ENCODE results near the gene WFIKKN2.

The WFIKKN2 gene

DNA sequence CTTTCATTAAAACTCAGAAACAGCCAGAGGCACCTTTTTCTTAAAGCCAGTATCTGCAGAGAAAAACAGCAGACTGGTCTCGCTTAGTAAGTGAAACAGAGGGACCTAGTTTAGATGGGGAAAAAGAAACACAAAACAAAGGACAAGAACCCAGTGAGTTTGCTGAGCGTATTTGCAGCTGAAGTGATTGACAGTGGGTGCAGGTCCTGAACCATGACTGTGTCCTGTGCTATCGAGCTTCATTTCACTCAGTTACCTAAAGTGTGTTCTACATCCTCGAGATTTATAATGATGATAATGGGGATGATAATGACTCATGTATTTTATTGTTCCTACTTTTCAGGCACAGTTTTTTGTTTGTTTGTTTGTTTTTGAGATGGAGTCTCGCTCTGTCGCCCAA, 31.7 kb upstream of the WFIKKN2 start:
- no peak for TF ChIP-seq ZBTB7A (IDR thresholded peaks at IDR 0.05; ENCODE audit: low read depth)
- no peak for TF ChIP-seq FOXM1 (IDR thresholded peaks at IDR 0.05; ENCODE audit: borderline replicate concordance, low read depth)
- no peak for TF ChIP-seq REST (IDR thresholded peaks at IDR 0.05; ENCODE audit: low read depth)
- no peak for TF ChIP-seq CEBPB (IDR thresholded peaks at IDR 0.05)
- no peak for TF ChIP-seq TAF1 (IDR thresholded peaks at IDR 0.05; ENCODE audit: low read depth)
- TF ChIP-seq, protein P1, sequence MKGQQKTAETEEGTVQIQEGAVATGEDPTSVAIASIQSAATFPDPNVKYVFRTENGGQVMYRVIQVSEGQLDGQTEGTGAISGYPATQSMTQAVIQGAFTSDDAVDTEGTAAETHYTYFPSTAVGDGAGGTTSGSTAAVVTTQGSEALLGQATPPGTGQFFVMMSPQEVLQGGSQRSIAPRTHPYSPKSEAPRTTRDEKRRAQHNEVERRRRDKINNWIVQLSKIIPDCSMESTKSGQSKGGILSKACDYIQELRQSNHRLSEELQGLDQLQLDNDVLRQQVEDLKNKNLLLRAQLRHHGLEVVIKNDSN (IDR thresholded peaks at IDR 0.05), result no peak
- no peak for TF ChIP-seq RAD21 (IDR thresholded peaks at IDR 0.05; ENCODE audit: low read depth)
- TF ChIP-seq YY1 (IDR thresholded peaks at IDR 0.05; ENCODE audit: low read depth), result no peak
- TF ChIP-seq NFIC (IDR thresholded peaks at IDR 0.05), result no peak
- TF ChIP-seq TEAD4 (IDR thresholded peaks at IDR 0.05), result no peak
- no peak for TF ChIP-seq TCF12 (IDR thresholded peaks at IDR 0.05; ENCODE audit: low read depth)
- TF ChIP-seq, protein P2, sequence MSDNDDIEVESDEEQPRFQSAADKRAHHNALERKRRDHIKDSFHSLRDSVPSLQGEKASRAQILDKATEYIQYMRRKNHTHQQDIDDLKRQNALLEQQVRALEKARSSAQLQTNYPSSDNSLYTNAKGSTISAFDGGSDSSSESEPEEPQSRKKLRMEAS (IDR thresholded peaks at IDR 0.05), result no peak
- TF ChIP-seq EP300 (IDR thresholded peaks at IDR 0.05; ENCODE audit: borderline replicate concordance), result no peak
- TF ChIP-seq CREB1 (IDR thresholded peaks at IDR 0.05; ENCODE audit: low read depth), result no peak
- TF ChIP-seq EGR1 (IDR thresholded peaks at IDR 0.05), result no peak

DNA sequence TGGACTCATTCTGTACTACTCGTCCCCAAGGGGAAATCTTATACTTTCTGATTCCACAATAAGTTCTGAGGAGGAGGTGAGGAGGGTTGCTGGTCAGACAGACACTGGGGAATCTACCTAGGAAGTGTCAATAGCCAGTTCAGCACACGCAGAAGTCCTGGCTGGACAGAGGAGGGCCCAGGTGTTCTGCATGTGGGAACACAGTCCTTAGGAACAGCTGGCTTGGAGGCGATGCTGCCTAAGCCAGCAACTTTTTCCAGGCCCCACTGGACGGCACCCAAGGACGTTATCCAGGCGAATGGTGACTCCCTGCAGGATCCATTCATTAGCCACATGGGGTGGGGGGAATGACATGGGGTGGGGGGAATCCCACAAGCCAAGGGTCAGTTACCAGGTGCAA, 29.9 kb upstream of the WFIKKN2 start:
- TF ChIP-seq CEBPB (IDR thresholded peaks at IDR 0.05), result no peak
- TF ChIP-seq, protein P1 (IDR thresholded peaks at IDR 0.05), result no peak
- TF ChIP-seq CREB1 (IDR thresholded peaks at IDR 0.05; ENCODE audit: low read depth), result no peak
- no peak for TF ChIP-seq EGR1 (IDR thresholded peaks at IDR 0.05)
- TF ChIP-seq TCF12 (IDR thresholded peaks at IDR 0.05; ENCODE audit: low read depth), result no peak
- no peak for TF ChIP-seq EP300 (IDR thresholded peaks at IDR 0.05; ENCODE audit: borderline replicate concordance)
- no peak for TF ChIP-seq ZBTB7A (IDR thresholded peaks at IDR 0.05; ENCODE audit: low read depth)

- no peak for TF ChIP-seq RAD21 (IDR thresholded peaks at IDR 0.05; ENCODE audit: low read depth)
- no peak for TF ChIP-seq CEBPB (IDR thresholded peaks at IDR 0.05)
- TF ChIP-seq NFIC (IDR thresholded peaks at IDR 0.05), result peak; percentile 27; the same call in 1 of the 2 replicates
- no peak for TF ChIP-seq TCF12 (IDR thresholded peaks at IDR 0.05; ENCODE audit: low read depth)
Measured at GRCh38 chr17:50806141-50806643, 29.2 kb upstream of the WFIKKN2 start.

GRCh38 chr17:50807009-50807408, 28.4 kb upstream of the WFIKKN2 start:
- TF ChIP-seq CEBPB (IDR thresholded peaks at IDR 0.05) (no peak), REST (IDR thresholded peaks at IDR 0.05; ENCODE audit: low read depth) (no peak), EGR1 (IDR thresholded peaks at IDR 0.05) (no peak), RAD21 (IDR thresholded peaks at IDR 0.05; ENCODE audit: low read depth) (no peak), TCF12 (IDR thresholded peaks at IDR 0.05; ENCODE audit: low read depth) (no peak), EP300 (IDR thresholded peaks at IDR 0.05; ENCODE audit: borderline replicate concordance) (no peak), CREB1 (IDR thresholded peaks at IDR 0.05; ENCODE audit: low read depth) (no peak), YY1 (IDR thresholded peaks at IDR 0.05; ENCODE audit: low read depth) (no peak), FOXM1 (IDR thresholded peaks at IDR 0.05; ENCODE audit: borderline replicate concordance, low read depth) (no peak), TAF1 (IDR thresholded peaks at IDR 0.05; ENCODE audit: low read depth) (no peak), NFIC (IDR thresholded peaks at IDR 0.05) (no peak), ZBTB7A (IDR thresholded peaks at IDR 0.05; ENCODE audit: low read depth) (no peak)
- TF ChIP-seq, protein P1 (IDR thresholded peaks at IDR 0.05), result no peak
- TF ChIP-seq, protein P2 (IDR thresholded peaks at IDR 0.05), result no peak

- TF ChIP-seq TEAD4 (IDR thresholded peaks at IDR 0.05) (no peak), ZBTB7A (IDR thresholded peaks at IDR 0.05; ENCODE audit: low read depth) (no peak), TCF12 (IDR thresholded peaks at IDR 0.05; ENCODE audit: low read depth) (no peak), FOXM1 (IDR thresholded peaks at IDR 0.05; ENCODE audit: borderline replicate concordance, low read depth) (no peak), NFIC (IDR thresholded peaks at IDR 0.05) (no peak), EP300 (IDR thresholded peaks at IDR 0.05; ENCODE audit: borderline replicate concordance) (no peak)
Measured at GRCh38 chr17:50807675-50808074, 27.7 kb upstream of the WFIKKN2 start.

GRCh38 chr17:50808413-50808812, 27.0 kb upstream of the WFIKKN2 start:
- TF ChIP-seq TEAD4 (IDR thresholded peaks at IDR 0.05), result no peak
- no peak for TF ChIP-seq ZBTB7A (IDR thresholded peaks at IDR 0.05; ENCODE audit: low read depth)
- TF ChIP-seq RAD21 (IDR thresholded peaks at IDR 0.05; ENCODE audit: low read depth), result no peak
- no peak for TF ChIP-seq CREB1 (IDR thresholded peaks at IDR 0.05; ENCODE audit: low read depth)
- TF ChIP-seq, protein P2 (IDR thresholded peaks at IDR 0.05), result no peak
- TF ChIP-seq FOXM1 (IDR thresholded peaks at IDR 0.05; ENCODE audit: borderline replicate concordance, low read depth), result no peak
- no peak for TF ChIP-seq TCF12 (IDR thresholded peaks at IDR 0.05; ENCODE audit: low read depth)
- no peak for TF ChIP-seq REST (IDR thresholded peaks at IDR 0.05; ENCODE audit: low read depth)
- TF ChIP-seq, protein P1 (IDR thresholded peaks at IDR 0.05), result no peak
